Measurements from ENCODE around the gene BCAS1. TPM values are rescaled to one million over a fixed set of nuclear protein-coding genes. Genes with fewer than 3 reads are reported as not detected.

Gene BCAS1
- total RNA-seq, 1 experiment from 2014 or later, result 42.4 TPM

DNA sequence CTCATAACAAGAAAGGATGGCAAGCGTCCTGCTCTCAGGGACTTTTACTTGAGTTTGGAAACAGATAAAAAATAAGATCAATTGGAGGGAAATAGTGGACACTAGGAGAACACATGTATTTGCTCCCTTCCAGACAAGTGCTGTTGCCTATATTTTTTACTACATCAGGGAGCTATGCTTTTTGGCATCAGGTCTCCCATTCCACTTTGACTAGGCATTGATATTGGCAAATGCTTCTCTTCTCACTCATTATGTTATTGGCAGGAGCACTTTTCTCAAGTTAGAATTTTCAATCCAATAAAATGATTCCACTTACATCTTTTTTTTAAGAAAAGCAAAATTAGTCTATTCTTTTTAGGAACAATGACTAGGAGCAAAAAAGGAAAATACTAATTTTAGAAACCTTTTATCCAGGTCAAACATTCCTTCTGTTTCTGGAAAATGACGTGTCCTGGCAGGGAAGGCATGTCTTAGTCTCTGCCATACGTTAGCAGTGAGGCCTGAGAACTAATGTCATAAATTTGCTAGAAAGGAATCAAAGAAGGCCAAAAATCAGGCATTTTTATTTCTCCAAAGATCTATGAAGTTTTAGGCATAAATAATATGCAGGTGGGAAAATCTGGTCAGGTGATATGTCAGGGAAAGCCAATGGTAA is 21.4 kb downstream of the BCAS1 start:
- DNase-seq (ENCODE audit: low spot score), result no peak

DNA sequence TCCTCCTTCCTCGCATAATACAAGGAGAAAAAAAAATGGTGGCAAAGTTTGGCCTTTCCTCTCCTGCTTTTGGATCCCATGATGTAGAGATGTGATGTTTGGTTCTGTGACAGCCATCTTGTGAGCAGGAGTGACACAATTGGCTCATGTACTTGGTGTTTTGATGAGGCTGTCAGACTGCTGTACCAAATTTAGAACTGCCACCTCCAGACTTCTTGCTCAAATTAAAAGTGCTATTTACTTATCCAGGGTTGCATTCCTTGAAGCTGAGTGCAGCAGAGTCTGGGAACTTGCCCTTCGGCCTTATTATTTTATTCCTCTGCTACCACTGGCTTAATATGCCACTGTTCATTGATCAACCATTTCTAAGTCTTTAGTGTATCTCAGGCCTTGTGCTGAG is 21.9 kb downstream of the BCAS1 start:
- no peak for DNase-seq (ENCODE audit: low spot score)

DNA sequence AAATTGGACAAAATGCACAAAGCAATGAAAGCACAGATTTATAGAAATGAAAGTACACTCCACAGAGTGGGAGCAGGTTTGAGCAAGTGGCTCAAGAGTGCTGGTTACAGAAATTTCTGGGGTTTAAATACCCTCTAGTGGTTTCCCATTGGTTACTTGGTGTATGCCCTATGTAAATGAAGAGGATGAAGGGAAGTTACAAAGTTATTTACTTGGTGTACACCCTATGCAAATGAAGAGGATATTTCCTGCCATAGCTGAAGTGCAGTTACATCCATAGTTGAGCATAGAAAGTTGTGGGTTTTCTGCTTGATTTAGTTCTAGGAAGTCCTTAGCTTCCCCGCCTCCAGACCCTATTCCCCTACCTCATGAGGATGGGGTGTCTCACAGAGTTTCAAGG is 22.7 kb downstream of the BCAS1 start:
- no peak for DNase-seq (ENCODE audit: low spot score)

DNA sequence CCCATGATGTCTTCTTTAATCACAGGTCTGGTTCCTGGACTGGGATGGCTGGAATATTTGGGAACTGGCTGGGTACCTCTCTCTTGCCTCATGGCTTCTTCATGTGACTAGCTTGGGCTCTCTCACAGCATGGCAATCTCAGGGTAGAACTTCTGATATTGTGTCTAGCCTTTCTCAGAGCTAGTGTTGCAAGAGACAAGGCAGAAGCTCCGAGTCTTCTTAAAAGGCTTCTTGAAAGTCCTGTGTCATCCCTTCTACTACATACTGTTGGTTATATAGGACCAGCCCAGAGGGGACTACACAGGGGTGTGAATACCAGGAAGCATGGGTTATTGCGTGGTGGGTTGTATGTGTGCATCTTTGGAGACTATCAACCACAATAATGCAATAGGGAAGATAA is 23.3 kb downstream of the BCAS1 start:
- DNase-seq (ENCODE audit: low spot score), result no peak

DNA sequence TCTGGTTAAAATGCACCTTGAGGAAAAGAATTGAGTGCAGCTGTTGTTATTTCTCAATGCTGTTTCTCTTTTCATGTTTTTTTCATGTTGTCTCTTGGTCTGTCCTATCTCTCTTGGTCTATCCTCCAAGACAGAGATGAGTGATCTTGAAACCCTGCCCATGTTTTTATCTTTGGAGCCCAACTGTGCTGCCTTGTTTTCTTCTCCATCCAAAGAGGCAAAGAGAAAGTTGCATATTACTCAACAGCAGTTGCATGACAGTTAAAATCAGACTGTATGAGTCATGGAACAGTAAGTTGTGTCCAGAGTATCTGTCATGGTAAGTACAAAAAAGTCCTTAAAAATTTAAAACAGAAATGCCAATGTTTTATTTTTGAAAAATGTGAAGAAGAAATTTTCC is 26.2 kb downstream of the BCAS1 start:
- no peak for DNase-seq (ENCODE audit: low spot score)

DNA sequence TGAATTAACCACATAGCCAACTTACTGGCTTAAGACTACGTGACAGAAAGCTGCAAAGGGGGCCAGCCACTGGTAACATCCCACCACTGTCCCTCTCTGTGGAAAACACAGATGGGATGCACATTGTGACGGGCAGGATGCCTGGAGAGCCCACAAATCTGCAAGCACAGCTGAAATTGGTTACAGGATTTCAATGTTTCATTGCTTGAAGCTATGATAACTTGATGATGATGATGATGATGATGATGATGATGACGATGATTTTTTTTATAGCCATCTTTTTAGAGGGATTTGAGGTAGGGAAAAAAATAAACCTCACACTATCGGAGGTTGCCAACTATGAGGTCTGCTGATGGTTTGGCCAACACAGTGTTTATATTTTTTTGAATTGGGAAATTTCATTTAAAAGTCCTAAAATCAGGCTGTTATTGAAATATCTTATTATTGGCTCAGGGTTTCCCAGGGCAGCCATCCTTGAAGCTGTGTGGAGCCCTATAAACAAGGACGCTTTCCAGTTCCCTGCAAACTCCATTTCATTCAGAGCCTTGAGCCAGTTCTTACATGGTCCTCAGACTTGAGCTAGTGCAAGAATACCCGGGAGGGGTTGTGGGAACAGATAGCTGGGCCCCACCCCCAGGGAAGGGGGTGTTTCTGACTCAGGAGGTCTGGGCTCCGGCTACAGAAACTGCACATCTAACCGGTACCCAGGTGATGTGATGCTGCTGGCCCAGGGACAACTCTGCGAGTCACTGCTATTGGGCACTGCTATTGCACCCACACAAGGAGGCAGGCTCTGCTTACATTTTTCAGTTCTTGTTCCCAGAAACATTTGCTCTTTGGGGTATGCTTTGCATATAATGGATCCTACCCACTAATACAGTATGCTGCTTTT is 27.1 kb downstream of the BCAS1 start:
- DNase-seq (ENCODE audit: low spot score), result no peak

DNA sequence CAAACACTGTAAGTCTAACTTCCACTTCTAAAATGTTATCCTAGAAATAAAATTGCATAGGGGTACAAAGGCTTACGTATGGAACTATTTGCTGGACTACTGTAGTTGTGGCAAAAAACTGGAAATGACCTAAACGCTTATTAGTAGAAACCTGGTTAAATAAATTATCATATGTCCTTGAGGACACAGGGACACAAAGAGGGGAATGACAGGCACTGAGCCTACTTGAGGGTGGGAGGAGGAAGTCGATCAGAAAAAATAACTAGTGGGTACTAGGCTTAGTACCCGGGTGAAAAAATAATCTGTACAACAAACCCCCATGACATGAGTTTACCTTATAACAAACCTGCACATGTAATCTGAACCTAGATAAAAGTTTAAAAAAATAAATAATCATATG is 28.4 kb downstream of the BCAS1 start:
- DNase-seq (ENCODE audit: low spot score), result no peak

DNA sequence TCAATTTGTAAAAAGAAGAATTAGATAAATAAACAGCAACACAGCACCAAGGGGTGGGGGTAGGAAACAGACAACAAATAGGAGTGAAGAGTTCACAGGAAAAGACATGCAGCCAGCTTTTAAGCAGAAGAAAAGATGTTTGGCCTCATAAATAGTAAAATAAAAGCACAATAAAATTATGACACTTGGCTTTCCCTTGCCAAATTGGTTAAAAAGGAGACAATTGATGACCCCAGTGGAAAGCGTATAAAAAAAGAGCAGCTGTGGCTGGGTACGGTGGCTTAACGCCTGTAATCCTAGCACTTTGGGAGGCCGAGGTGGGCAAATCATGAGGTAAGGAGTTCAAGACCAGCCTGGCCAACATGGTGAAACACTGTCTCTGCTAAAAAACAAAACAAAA is 29.1 kb downstream of the BCAS1 start:
- no peak for DNase-seq (ENCODE audit: low spot score)

DNA sequence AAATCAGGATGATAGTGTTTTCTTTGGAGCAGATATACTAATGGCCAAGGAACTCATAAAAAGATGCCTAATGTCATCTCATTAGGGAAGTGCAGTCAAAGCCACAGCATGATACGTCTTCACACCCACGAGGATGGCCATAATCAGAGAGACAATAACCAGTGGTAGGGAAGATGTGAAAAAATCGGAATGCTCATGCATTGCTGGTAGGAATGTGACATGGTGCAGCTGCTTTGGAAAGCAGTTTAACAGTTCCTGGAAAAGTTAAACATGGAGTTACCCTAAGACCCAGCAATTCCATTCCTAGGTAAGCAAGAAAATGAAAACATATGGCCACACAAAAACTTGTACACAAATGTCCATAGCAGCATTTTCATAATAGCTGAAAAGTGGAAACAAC is 29.9 kb downstream of the BCAS1 start:
- no peak for DNase-seq (ENCODE audit: low spot score)

DNA sequence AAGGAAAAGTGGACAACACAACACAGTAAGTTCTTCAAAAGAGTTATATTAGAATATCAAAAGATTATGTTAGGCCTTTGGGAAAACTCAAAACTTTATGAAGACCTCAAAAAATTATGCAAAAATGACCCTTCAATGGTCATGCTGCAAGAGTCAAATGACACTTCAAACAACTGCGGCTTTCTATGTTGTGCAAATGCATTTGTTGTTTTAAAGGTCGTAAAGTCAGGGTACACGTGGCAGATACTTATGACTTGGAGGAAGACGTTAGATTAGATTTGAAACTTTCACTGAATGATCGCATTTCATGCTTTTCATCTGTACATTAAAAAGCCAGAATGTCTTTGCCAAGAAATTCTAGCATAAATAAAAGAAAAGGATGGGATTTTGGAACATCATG is 31.4 kb downstream of the BCAS1 start:
- DNase-seq (ENCODE audit: low spot score), result no peak

DNA sequence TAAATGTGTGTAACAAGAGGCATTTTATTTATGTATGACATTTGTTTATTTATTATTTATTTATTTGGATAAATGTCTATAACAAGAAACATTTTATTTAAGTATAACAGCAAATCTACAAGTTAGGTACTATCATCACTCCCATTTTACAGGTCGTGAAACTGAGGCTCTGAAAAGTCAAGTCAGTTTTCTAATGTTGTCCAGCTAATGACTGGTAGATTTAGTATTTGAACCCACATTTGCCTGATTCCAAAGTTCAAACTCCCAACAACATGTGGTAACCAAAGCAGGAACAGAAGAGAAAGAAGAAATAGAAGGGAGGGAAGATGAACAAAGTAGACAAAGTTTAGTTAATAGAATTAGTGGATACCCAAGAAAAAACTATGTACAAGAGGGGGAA is 32.9 kb downstream of the BCAS1 start:
- no peak for DNase-seq (ENCODE audit: low spot score)

DNA sequence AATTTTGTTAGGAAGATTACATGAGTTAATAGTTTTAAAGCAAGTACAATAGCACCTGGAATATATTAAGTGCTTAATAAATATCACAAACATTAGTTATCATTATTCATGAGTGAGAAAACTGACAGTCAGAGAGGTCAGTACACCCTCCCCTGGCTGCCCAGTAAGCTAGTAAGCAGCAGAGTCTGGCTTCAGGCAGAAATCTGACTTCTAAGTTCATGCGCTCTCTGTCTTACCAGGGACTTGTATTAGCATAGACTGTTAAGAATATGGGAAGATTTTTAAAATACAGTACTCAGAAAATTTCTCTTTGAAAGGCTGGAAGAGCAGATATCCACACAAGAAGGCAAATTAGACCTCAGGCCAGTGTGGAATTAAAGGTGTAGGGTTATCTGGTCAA is 40.8 kb downstream of the BCAS1 start:
- DNase-seq (ENCODE audit: low spot score), result no peak

DNA sequence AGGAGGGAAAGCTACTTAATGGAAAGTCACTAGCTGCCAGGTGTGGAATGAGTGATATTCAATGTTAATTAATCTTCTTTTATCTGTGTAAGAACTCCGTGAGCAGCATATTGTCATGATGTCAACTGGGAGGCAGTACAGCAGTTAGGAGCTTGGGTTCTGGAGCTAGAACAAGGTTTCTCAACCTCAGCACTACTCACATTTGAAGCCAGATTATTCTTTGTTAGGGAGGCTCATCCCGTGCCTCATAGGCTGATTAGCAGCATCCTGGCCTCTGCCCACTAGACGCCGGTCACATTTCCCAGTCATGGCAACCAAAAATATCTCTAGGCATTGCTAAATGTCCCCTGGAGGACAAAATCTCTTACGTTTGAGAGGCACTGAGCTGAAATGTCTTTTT is 41.2 kb downstream of the BCAS1 start:
- no peak for DNase-seq (ENCODE audit: low spot score)

DNA sequence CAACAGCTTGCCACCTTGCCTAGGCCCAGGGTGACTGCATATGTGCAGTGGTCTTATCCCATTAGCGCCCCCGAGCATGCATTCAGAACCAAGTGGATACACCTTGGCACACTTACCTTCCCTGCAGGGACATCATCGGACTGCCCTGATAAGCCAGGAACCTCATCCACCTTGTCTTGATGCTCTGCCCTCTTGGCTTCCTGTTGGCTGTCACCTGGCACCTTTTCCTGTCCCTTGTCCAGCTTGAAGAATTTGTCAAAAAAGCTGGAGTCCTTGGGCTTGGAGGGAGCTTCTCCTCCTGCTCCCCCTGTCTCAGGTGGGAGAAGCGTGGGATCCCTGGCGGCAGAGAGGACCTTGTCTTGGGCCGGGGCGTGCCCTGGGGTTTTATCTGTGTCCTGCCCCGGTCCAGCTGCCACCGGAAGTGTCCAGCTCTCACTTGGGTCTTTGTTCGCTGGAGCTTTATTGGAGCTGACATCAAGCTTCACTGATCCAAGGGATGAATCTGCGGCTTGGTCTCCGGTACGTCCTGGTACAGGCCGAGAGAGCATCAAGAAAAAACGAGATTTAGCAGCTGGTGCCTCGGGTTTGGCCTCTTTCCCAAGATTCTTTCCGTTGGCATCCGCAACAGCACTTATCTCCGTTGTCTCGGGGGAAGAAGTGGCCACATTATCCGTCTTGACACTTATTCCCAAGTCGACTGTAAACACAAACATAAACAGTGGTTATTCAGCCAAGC is 42.0 kb downstream of the BCAS1 start:
- no peak for DNase-seq (ENCODE audit: low spot score)

DNA sequence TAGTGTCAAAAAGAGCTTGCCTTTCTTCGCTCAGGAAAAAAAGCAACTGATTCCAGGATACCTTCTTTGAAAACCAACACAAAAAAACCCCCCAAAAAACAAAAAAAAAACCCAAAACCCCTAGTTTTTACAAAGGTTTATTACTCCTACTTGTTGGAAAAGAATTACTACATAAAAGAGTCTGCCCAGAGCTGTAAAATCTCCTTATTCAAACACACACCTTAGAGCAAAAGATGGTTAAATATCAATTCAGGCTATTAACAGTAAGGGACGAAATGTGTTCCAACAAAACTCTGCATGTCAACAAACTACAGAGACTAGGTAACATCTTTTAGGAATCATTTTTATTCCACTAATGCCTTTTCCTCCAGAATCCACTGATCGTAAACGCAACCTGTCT is 42.7 kb downstream of the BCAS1 start:
- DNase-seq (ENCODE audit: low spot score), result no peak

DNA sequence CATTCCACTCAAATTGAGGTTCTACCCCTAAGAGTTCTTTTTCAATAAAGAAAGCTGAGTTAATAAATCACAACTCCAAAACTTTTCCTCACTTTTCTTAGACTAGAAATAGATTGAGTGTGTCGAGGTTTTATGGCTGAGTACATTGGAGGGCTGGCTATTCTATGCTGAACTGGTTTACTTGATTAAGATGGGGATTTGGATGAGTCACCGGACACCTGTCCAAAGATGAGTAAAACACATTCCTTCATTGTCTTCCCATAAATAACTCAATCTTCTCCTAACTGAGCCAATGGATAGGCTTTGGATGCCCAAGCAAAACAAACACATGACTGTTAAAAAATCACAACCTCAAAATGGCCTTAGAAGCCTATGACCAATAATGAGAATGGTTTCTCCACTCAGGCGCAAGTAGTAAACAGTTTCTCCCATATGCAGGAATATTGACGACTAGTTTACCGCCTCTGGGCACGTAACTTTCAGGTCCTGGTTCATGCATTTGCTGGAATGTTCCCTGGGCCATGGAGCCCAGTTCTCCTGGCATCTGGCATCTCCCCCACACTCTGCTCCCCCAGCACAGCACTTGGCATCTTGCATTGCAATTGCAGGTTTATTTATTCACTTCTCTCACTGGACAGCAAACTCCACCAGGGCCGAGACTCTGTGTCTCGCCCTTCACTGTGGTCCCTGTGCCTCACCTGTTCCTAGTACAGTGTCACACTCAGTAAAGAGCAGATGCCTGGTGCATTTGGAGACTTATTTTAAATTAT is 43.9 kb downstream of the BCAS1 start:
- no peak for DNase-seq (ENCODE audit: low spot score)

DNA sequence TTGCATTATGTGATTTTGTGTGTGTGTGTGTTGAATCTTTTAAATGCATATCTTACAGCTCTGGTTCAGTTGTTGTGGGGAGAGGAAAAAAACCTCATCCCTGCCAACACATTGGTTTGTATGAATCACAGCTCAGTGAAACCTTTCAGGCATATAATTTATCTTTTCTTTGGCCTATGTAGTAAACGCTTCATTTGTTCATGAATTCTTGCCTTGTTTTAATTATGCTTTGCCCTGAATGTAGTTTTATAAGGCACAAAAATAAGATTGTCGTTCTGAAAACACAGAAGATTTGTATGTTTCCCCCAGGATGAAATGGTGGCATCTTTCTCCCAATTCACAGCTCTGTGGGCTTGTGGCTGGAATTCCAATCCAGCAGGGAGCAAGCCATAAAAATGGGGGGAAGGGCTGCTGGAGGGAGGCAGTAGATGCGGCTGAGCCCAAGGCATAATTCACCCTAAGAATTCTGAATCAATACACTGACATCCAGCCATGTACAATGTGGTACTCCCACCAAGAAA is 45.1 kb downstream of the BCAS1 start:
- DNase-seq (ENCODE audit: low spot score), result no peak

DNA sequence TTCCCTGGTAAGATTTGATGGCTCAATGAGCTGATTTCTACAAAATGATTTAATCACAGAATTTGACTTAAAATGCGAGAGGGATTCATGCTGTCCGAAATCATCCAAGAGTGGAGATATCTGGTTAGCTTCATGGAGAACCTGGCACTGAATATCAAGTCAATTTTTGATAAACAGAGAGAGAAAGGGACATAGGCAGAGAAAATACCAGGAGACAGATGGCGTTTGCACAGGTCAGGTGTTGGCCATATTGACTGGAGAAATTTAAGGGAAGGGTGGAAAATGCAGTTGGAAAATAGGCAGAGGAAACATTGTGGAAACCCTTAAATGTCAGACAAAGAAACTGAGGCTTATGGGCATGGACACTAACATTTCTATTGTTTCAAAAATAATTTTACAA is 47.0 kb downstream of the BCAS1 start:
- no peak for DNase-seq (ENCODE audit: low spot score)

DNA sequence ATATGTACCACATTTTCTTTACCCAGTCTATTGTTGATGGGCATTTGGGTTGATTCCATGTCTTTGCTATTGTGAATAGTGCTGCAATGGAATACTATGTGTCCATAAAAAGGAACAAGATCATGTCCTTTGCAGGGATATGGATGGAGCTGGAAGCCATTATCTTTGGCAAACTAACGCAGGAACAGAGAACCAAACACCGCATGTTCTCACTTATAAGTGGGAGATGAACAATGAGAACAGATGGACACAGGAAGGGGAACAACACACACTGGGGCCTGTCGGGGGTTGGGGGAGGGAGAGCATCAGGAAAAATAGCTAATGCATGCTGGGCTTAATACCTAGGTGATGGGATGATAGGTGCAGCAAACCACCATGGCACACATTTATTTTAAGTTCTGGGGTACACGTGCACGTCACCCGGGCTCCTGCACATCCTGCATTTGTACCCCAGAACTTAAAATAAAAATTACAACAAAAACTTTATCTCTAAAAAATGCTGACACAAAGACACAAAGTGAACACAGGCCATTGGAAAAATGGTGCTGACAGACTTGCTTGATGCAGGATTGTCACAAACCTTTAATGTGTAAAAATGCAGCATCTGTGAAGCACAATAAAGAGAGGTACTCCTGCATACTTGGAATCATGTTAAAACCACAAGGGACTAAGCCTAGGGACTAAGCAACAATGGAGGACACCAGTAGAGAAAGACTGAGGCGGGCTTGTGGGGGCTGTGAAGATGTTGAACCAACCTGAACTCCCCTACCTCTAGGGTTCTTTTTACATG is 48.8 kb downstream of the BCAS1 start:
- DNase-seq (ENCODE audit: low spot score), result no peak

DNA sequence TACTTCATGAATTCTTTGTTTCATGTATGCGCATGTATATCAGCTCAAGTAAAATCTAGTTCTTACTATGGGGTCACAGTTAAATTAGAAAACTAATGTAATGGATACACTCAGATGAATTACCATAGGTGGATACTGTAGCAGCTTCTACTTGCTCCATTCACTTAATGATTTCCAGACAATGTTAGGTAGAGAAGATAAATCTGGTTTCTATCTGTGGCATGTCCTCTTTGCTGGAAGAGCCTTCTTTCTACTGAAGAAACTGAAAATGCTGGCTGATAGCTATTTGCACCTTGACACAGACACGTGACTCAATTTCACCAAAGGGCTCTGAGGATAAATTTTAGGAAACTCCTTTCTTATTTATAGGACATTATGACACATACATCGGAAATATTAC is 49.5 kb downstream of the BCAS1 start:
- DNase-seq (ENCODE audit: low spot score), result no peak

DNA sequence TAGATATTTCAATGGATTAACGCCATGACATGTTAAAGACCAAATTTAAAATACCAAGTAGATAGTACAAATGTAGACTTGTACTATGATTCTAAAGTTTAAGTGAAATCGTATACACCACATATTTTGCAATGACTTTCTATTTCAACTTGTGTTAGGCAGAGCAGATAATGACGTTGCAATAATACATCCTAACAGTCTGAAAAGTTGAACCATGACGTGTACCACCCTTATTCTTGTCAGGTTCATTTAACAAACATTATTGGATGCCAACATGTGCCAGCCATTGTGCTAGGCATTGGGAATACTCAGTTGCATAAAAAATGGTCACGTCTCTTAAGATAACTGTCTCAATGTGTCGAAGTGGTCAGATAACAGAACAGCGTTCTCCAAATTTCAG is 50.0 kb downstream of the BCAS1 start:
- no peak for DNase-seq (ENCODE audit: low spot score)
